GM19193 (cell line): Measurements from ENCODE around the gene NEURL1.

ENCODE experiments used
- POLR2A ChIP-seq: IDR thresholded peaks from 4 replicates; pipeline ENCODE4 v1.6.1; 2011; ENCODE audit not compliant: insufficient read depth, insufficient read length; ENCODE audit errors: extremely low read depth

The NEURL1 gene

GRCh38 chr10:103572347-103573204 lies 79.1 kb downstream of the NEURL1 start:
- no peak for TF ChIP-seq POLR2A

GRCh38 chr10:103573205-103573487 lies 79.6 kb downstream of the NEURL1 start:
- TF ChIP-seq POLR2A, result no peak

- TF ChIP-seq POLR2A, result no peak
Measured at GRCh38 chr10:103574097-103575061, 80.9 kb downstream of the NEURL1 start.

- TF ChIP-seq POLR2A, result no peak
Measured at GRCh38 chr10:103575416-103576075, 82.0 kb downstream of the NEURL1 start.

- no peak for TF ChIP-seq POLR2A
Measured at GRCh38 chr10:103576076-103576471, 82.6 kb downstream of the NEURL1 start.

- no peak for TF ChIP-seq POLR2A
Measured at GRCh38 chr10:103576862-103577261, 83.4 kb downstream of the NEURL1 start.

- no peak for TF ChIP-seq POLR2A
Measured at GRCh38 chr10:103578782-103579382, 85.4 kb downstream of the NEURL1 start.

- TF ChIP-seq POLR2A, result no peak
Measured at GRCh38 chr10:103580011-103580410, 86.5 kb downstream of the NEURL1 start.

GRCh38 chr10:103580430-103580829 lies 86.9 kb downstream of the NEURL1 start:
- no peak for TF ChIP-seq POLR2A

- no peak for TF ChIP-seq POLR2A
Measured at GRCh38 chr10:103581499-103581898, 88.0 kb downstream of the NEURL1 start.

- no peak for TF ChIP-seq POLR2A
Measured at GRCh38 chr10:103582331-103583123, 89.0 kb downstream of the NEURL1 start.

- no peak for TF ChIP-seq POLR2A
Measured at GRCh38 chr10:103583871-103584215, 90.3 kb downstream of the NEURL1 start.

- TF ChIP-seq POLR2A, result no peak
Measured at GRCh38 chr10:103584216-103585010, 90.9 kb downstream of the NEURL1 start.
